GM18867 (cell line): ENCODE measurements around the gene TSPAN1.

Experiments used
- ATAC-seq: cut with Tn5 transposase; IDR thresholded peaks from one replicate; pipeline ENCODE4 v1.9.1; 2021; ENCODE audit warnings: mild to moderate bottlenecking, moderate library complexity; ENCODE audit not compliant: unreplicated experiment

The TSPAN1 gene

DNA sequence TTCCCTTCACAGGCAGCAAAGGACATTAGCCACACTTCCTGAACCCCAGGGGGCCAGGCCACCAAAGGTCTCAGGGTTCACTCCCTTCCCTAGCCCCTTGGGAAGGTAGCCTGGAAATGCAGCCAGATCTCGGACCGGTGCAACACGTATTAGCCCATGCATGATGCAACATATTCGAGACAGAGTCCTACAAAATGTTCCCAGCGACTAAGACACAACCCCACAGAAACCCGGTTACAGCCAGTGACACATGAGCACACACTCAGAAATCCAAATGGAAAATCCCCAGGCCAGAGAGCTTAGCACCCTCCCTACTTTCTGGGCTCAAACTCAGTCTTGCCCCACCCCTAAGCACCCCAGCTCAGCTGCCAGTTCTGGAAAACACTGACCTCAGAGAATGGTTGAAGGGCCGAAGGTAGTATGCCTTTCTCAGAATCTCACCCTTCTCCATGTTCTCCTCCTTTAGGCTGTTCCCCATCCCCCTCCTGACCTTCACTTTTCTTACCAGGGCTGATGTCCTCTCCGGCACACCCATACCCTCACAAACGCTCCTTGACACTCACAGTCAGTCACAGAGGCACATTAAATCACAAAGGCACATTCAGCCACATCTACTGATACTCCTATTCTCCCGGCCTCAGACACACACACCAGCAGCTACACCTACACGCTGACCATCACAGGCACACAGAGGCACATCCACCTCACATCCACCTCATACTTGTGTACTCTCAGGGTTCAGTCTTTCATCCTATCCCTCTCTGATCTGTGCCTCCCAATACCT is at the start of gene TSPAN1:
TSS of gene TSPAN1 (plus strand) at position 640 of the 784 bp plus-strand sequence. CDS start 6,021 bp downstream, outside the sequence.
- no peak for ATAC-seq

GRCh38 chr1:46128344-46128743 is 46.5 kb upstream of the TSPAN1 start:
- ATAC-seq: no peak

DNA sequence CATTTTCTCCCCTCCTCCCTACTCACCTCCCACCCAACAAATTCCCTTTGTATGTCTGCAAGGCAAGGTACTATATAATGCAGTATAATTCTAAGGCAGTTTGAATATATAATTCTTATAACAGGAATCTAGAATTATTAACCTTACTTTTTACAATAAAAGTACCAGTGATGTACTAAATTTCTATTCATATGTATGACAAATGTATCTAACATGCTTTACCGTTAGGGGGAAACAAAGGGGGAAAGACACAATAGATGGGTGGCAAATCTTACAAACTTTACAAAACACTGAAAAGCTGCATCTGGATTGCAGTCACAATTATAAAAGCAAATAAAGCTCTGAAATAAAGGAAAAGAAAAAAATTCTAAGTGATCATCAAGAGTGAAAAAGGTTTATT is 44.8 kb upstream of the TSPAN1 start:
- ATAC-seq: no peak

DNA sequence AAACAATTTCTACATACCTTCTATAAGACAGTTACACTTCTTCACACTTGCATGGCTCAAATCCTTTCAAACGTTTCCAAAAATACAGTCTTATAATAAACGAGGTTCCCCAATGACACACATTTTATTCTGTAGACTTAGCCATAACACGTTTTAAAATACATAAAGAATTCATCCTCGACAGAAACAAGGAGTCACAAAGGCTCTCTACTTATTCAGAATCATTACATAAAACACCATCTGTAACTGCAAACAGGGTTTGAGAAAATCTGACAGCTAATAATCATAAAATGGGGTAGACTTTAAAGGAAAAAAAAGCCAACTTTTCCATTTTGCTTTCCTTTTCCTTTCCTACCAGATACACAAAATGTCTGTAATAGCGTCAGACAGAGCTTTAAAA is 44.3 kb upstream of the TSPAN1 start:
- no peak for ATAC-seq

- no peak for ATAC-seq
Measured at GRCh38 chr1:46131093-46131492, 43.8 kb upstream of the TSPAN1 start.

DNA sequence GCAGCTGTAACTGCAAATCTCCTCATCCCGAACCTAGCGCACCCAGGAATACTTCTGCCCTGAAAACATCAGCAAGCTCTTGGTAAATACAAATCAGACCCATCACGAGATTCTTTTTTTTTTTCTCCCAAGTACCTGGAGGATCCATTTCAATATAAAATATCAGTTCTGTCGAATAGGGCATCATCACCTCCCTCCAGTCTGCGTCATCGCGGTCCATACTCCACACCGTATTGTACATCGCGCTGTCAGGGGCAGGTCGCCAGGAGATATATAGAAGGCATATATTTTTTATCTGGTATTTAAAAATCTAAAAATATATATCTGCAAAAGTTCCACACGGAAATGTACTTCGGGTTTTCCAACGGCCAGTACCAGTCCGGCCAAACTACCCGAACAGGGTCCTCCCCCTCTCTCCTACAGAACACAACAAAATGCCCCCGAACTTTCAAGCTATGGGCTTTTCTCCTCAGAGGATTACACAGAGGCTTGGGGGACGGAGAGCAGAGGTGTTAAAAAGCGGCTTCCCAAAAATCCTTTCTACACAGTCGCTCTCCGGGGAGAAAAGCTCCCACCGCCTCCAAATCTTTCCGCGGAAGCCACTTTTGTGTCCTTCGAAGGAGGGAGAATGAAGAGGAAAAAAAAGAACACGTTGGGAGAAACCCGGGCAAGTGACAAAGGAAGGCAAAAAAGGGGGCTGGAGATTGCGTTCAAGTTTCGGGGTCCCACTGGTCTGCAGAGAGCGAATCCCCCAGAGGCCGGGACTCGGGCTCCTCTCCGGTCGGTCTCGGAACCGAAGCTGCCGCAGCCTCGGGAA is 43.0 kb upstream of the TSPAN1 start:
- no peak for ATAC-seq

DNA sequence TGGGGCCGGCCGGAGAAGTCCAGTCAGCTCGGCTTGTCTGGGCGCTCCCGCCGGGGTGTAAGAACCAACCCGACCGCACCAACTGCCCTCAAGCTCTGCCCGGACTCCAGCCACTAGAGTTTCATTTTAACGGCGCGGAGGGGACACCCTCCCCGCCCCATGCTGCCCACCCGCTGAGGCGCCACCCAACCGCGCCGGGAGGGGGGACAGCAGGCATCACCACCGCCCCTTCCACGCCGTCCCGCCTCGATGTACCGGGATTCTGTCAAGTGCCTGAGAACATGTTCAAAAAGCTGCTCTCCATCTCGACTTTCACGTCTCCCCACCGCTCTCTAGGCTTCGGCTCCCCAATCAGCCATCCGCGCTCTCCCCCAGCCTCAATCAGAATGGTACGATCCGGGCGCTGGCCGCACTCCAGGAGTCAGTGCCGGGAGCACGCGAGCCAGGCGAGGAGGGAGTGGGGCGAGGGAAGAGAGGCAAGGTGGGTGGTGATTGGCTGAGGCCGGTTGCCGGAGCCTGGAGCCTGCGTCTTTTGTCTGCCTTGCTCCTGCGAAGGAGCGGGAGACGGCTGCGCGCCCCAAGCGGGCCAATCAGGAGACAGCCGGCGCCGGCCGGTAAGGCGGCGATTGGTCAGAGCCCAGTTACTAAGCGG is 42.2 kb upstream of the TSPAN1 start, which contains the start of gene PIK3R3:
TSS of gene PIK3R3 (minus strand) at position 101 of the 652 bp plus-strand sequence. CDS start 677 bp downstream, outside the sequence.
- peak; percentile 84 for ATAC-seq

DNA sequence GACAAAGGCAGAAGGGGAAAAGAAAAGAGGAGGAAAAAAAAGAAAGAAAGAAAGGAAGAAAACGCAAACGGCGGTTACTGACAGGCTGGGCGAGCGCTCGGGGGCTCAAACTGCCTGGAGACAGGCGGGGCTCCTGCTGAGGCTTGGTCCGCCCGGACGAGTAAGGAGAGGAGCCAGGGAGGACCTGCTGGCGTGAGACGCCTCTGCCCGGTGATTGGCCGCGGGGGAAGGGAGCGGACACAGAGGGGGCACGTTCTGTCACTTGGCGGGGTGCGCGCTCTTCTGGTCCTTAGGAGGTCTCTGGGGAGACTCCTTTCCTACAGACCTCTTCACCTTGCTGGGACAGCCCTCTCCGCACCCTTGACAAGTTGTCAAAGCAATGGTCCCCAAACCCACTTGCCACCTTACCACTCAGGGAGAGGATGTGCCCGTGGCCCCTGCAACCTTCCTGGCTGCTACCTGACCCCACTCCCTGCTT is 41.7 kb upstream of the TSPAN1 start:
- peak; percentile 53 for ATAC-seq

- ATAC-seq: no peak
Measured at GRCh38 chr1:46133781-46134350, 41.0 kb upstream of the TSPAN1 start.

DNA sequence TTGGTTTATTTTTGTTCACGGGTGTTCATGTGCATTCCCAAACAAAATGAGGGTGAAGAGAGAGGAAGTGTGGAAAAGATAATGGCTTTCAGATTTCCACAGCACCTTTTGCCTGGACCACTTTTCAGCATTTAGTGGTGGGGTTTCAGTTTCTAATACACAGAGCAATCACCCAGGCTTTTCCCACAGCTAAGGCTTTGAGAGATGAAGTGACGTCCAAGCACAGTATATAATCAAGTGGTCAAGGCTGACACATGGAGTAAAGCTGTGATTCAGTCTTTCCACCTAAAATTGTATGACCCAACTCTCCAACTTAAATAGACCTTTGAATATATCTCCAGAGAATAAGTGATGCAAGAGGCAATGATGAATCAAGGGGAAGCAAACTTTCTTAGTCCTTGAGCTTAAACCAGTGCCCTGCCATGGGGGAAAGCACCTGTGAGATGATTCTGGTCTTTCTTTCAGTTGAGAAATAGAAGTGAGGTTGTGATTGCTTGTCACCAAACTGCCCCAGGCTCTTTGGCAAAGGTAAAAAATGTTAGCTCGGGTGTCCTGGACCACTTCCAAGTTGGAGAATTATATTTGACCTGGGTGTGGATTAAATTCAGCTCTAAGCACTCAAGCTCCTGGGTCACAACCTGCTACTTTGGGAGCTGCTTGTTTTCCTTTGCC is 40.1 kb upstream of the TSPAN1 start:
- ATAC-seq: no peak

DNA sequence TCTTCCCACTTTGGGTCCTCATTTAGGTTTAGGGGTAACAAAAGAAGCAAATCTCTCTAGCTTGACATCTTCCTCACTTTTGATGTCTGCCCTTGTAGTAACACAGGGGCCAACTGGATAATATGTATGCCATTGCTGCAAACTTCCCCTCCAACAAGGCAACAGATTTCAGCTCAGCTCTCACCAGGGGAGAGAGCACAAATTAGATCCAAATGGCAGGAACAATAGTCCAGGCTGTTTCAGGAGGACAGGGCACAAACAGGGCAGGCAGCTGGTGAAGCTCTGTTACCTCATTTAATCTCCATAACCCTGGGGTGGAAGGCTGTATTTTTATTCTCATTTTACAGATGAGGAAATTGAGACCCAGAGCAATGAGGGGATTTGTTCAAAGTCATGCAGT is 38.2 kb upstream of the TSPAN1 start:
- no peak for ATAC-seq

DNA sequence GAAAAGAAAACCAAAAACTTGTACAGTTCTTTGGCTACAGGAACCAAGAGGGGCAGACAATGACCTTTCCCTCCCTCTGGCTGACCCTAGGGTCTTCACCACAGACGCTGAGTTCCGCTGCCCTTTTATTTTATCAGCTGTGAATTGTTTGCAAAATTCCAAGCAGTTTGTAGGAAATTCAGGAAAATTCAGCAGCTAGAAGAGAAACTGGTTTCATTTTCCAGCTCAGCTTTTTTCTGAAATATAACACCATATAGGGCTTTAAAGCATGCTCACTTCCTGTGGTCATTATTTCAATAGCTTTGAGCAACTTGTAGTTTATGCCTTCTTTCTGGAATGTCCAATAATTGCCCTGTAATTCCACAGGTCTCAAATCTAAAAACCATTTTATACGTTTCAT is 37.0 kb upstream of the TSPAN1 start:
- ATAC-seq: no peak

DNA sequence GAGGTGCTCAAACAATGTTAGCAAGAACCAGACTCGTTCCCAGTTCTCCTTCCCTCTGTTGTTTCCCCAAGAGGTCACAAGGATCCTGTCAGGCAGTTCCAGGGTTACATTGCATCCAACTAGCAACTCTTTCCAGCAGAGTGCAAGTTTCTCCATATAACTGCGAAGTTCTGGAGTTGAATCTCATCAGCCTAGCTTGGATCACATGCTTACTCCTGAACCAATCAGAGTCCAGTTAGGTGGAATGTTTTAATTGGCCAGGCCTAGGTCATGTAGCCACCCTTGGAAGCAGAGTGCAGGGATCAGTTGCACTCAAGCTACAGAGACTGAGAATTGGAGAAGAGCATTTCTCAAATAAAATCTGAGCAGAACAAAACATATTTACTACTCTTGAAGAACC is 26.6 kb upstream of the TSPAN1 start:
- ATAC-seq: no peak

- no peak for ATAC-seq
Measured at GRCh38 chr1:46150085-46150484, 24.8 kb upstream of the TSPAN1 start.

DNA sequence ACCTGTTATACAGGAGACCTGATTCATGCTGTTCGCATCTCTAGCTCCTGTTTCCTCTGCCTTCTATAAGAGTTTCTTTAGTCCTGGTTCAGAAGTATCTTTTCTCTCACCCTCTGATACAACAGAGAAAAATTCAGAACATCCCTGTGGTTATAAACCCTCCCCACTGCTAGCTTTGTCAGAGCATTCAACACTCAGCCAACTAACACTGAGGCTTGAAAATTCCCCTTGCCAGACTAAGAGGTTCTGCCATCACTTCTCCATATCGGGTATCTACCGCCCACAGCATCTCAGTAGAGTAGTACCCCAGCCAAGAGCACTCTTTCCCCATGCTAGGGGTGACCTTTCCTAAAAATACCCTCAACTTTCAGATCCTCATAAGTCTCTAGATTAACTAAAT is 22.9 kb upstream of the TSPAN1 start:
- no peak for ATAC-seq

GRCh38 chr1:46153228-46153627 is 21.7 kb upstream of the TSPAN1 start:
- no peak for ATAC-seq

DNA sequence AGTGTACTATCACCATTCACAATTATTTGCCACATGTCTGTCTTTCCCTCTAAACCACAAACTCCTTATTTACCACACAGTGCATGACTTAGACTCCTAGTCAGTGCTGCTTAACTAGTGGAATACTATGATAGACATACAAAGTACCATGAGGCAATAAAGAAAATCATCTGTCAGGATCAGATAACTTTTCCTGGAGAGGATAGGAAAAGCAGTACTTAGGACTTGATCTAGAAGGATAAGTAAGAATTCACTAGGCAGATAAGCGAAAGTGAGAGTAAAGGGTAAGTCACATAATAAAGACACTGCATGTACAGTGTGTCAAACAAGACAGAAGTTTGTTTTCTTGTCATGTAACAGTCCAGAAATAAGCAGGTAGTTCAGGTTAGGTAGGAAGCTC is 21.2 kb upstream of the TSPAN1 start:
- no peak for ATAC-seq

DNA sequence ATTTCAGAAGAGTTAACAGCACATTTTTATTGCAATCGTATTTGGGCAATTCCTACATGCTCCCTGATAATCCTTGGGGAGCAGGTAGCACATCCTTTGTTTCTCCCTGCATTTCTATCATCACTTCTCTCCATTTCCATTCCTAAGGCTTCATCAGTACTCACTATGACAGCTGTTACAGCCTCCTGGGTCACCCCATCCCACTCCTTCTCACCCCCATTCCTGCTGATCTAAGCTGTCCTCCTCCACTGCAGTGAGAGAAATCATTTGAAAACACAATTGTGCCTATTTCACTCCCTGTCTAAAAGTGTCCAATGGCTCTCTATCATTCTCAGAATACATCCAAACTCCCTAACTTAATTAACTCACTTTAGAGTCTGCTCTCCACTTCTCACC is 17.0 kb upstream of the TSPAN1 start:
- no peak for ATAC-seq

GRCh38 chr1:46158312-46159281 is 16.3 kb upstream of the TSPAN1 start:
- ATAC-seq: no peak
